ENCODE data around the gene MLLT10.

GRCh38 chr10:21513405-21513788 is 20.6 kb upstream of the MLLT10 start:
- no peak for TF ChIP-seq CTCF (IDR thresholded peaks at IDR 0.05)
- no peak for TF ChIP-seq USF2 (CRISPR knock-in tag; IDR thresholded peaks at IDR 0.05)
- no peak for TF ChIP-seq ZNF121 (CRISPR knock-in tag; IDR thresholded peaks at IDR 0.05)
- no peak for TF ChIP-seq ATF3 (CRISPR knock-in tag; conservative IDR thresholded peaks at IDR 0.05)
- TF ChIP-seq ZNF263 (CRISPR knock-in tag; IDR thresholded peaks at IDR 0.05; ENCODE audit: low read depth): no peak
- TF ChIP-seq ZMAT4 (CRISPR knock-in tag; IDR thresholded peaks at IDR 0.05): no peak
- no peak for TF ChIP-seq MAX (CRISPR knock-in tag; IDR thresholded peaks at IDR 0.05)
- TF ChIP-seq NFE2L1 (CRISPR knock-in tag; IDR thresholded peaks at IDR 0.05): no peak
- TF ChIP-seq CREM (CRISPR knock-in tag; IDR thresholded peaks at IDR 0.05): no peak
- TF ChIP-seq ATF2 (CRISPR knock-in tag; IDR thresholded peaks at IDR 0.05; ENCODE audit: borderline replicate concordance, low read depth): no peak
- TF ChIP-seq CREB1 (CRISPR knock-in tag; IDR thresholded peaks at IDR 0.05): no peak
- TF ChIP-seq ZNF671 (CRISPR knock-in tag; IDR thresholded peaks at IDR 0.05): no peak
- no peak for TF ChIP-seq PREB (CRISPR knock-in tag; IDR thresholded peaks at IDR 0.05; ENCODE audit: borderline replicate concordance)
- TF ChIP-seq RELA (CRISPR knock-in tag; IDR thresholded peaks at IDR 0.05; ENCODE audit: borderline replicate concordance): no peak

Data from WTC11 (cell line).